Measurements from ENCODE around the gene SMAGP. TPM values are rescaled to one million over a fixed set of nuclear protein-coding genes. Genes with fewer than 3 reads are reported as not detected.
A peak's percentile ranks its signal among the peaks of the same experiment; 100 is the strongest.

SMAGP gene
- total and polyA plus RNA-seq, 2 of the 13 experiments (the other 11 are each of a cell fraction or from before 2014, with no cell fraction given): 9.2 TPM

GRCh38 chr12:51198568-51199365 is 71.4 kb downstream of the SMAGP start (continued):
- TF ChIP-seq RORA (CRISPR knock-in tag; IDR thresholded peaks at IDR 0.05) (no peak), STAT5B (CRISPR knock-in tag; IDR thresholded peaks at IDR 0.05) (no peak), ZFP36L1 (CRISPR knock-in tag; IDR thresholded peaks at IDR 0.05) (no peak), PATZ1 (CRISPR knock-in tag; IDR thresholded peaks at IDR 0.05) (peak; percentile 53), ZNF292 (CRISPR knock-in tag; IDR thresholded peaks at IDR 0.05; ENCODE audit: borderline replicate concordance, low read depth) (no peak), ADNP (CRISPR knock-in tag; IDR thresholded peaks at IDR 0.05) (no peak), SIX4 (CRISPR knock-in tag; IDR thresholded peaks at IDR 0.05) (no peak), PRDM15 (CRISPR knock-in tag; IDR thresholded peaks at IDR 0.05) (no peak), POLR2AphosphoS2 (IDR thresholded peaks at IDR 0.05; ENCODE audit: low read depth, low read length) (no peak), SOX6 (IDR thresholded peaks at IDR 0.05) (no peak), SOX6 (CRISPR knock-in tag; IDR thresholded peaks at IDR 0.05) (peak; percentile 72), ARHGAP35 (CRISPR knock-in tag; IDR thresholded peaks at IDR 0.05; ENCODE audit: borderline replicate concordance) (no peak), ZNF790 (CRISPR knock-in tag; IDR thresholded peaks at IDR 0.05; ENCODE audit: borderline replicate concordance) (no peak), SOX5 (CRISPR knock-in tag; IDR thresholded peaks at IDR 0.05; ENCODE audit: borderline replicate concordance) (peak; percentile 46; the same call in 1 of the 2 replicates), ZZZ3 (CRISPR knock-in tag; IDR thresholded peaks at IDR 0.05; ENCODE audit: borderline replicate concordance) (no peak)
- TF ChIP-seq, protein P1, sequence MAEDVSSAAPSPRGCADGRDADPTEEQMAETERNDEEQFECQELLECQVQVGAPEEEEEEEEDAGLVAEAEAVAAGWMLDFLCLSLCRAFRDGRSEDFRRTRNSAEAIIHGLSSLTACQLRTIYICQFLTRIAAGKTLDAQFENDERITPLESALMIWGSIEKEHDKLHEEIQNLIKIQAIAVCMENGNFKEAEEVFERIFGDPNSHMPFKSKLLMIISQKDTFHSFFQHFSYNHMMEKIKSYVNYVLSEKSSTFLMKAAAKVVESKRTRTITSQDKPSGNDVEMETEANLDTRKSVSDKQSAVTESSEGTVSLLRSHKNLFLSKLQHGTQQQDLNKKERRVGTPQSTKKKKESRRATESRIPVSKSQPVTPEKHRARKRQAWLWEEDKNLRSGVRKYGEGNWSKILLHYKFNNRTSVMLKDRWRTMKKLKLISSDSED (CRISPR knock-in tag; IDR thresholded peaks at IDR 0.05): no peak
- TF ChIP-seq, protein P2, sequence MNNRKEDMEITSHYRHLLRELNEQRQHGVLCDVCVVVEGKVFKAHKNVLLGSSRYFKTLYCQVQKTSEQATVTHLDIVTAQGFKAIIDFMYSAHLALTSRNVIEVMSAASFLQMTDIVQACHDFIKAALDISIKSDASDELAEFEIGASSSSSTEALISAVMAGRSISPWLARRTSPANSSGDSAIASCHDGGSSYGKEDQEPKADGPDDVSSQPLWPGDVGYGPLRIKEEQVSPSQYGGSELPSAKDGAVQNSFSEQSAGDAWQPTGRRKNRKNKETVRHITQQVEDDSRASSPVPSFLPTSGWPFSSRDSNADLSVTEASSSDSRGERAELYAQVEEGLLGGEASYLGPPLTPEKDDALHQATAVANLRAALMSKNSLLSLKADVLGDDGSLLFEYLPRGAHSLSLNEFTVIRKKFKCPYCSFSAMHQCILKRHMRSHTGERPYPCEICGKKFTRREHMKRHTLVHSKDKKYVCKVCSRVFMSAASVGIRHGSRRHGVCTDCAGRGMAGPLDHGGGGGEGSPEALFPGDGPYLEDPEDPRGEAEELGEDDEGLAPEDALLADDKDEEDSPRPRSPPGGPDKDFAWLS (CRISPR knock-in tag; IDR thresholded peaks at IDR 0.05; ENCODE audit: borderline replicate concordance): no peak

Data from HepG2 (cell line).